ENCODE data around the gene DDR2. TPM values are rescaled to one million over a fixed set of nuclear protein-coding genes. Genes with fewer than 3 reads are reported as not detected.

Gene DDR2
- total RNA-seq, 2 experiments from 2014 or later: 0.22 to 0.42 TPM

- Histone ChIP-seq H3K9me3 (ENCODE audit: control insufficient read depth in 1 of 2, insufficient read depth in 1 of 2, low read length in 2 of 2) (peaks cover under 1 to 21% of the 10 kb centered on the region in 2 experiments), H3K36me3 (ENCODE audit: insufficient read depth, low read length) (no peaks in the 10 kb centered on the region), H3K27me3 (ENCODE audit: control insufficient read depth in 1 of 2, insufficient read depth in 2 of 2, low read length in 2 of 2) (peaks cover 0 to 3% of the 10 kb centered on the region in 2 experiments), H3K4me1 (ENCODE audit: insufficient read depth, low read length) (no peaks in the 10 kb centered on the region), H3K27ac (ENCODE audit: low read depth in 1 of 2, low read length in 2 of 2) (no peak overlapping the region), H3K4me3 (ENCODE audit: low read length) (no peak overlapping the region)
- ChIA-PET CTCF (no interaction called here), POLR2A (no interaction called here)
- TF ChIP-seq, protein P1, sequence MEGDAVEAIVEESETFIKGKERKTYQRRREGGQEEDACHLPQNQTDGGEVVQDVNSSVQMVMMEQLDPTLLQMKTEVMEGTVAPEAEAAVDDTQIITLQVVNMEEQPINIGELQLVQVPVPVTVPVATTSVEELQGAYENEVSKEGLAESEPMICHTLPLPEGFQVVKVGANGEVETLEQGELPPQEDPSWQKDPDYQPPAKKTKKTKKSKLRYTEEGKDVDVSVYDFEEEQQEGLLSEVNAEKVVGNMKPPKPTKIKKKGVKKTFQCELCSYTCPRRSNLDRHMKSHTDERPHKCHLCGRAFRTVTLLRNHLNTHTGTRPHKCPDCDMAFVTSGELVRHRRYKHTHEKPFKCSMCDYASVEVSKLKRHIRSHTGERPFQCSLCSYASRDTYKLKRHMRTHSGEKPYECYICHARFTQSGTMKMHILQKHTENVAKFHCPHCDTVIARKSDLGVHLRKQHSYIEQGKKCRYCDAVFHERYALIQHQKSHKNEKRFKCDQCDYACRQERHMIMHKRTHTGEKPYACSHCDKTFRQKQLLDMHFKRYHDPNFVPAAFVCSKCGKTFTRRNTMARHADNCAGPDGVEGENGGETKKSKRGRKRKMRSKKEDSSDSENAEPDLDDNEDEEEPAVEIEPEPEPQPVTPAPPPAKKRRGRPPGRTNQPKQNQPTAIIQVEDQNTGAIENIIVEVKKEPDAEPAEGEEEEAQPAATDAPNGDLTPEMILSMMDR (IDR thresholded peaks at IDR 0.05): no peak
- H3K27ac Mint-ChIP-seq: no peak overlapping the region
- H3K4me1 Mint-ChIP-seq (ENCODE audit: low read depth): no peaks in the 10 kb centered on the region
- H3K36me3 Mint-ChIP-seq (ENCODE audit: low read depth): peaks cover 25% of the 10 kb centered on the region
- H3K9me3 Mint-ChIP-seq: peaks cover 9% of the 10 kb centered on the region
- DNase-seq (no peak), ATAC-seq (ENCODE audit: poor library complexity) (no peak)
- intact Hi-C loops (cut with DNase I, micrococcal nuclease): no loop called here
- no peak overlapping the region for H3K4me3 Mint-ChIP-seq
- H3K27me3 Mint-ChIP-seq: peaks cover 8% of the 10 kb centered on the region
These were observed 11.0 kb upstream of the DDR2 start for GRCh38 chr1:162621256-162621655.

DNA sequence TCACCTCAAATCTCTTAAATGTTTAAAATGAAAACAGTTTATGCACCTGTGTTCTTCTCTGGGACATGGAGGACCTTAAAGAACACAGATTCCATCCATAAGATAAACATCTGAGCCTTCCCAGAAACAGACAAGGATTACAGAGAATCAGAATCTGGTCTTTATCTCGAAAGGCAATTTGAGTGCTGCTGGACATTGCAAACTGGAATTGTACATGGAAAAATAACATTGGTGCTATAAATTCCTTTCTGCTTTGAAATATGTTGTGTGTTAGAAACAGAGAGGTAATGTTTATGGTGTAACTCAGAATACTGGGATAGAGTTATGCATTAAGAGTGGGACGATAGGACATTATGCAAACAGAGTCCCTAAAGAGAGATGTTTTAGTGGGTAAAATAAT is 6.6 kb upstream of the DDR2 start:
- H3K27ac Mint-ChIP-seq: no peak overlapping the region
- Histone ChIP-seq H3K4me1 (ENCODE audit: insufficient read depth, low read length) (no peaks in the 10 kb centered on the region), H3K4me3 (ENCODE audit: low read length) (no peak overlapping the region), H3K36me3 (ENCODE audit: insufficient read depth, low read length) (no peaks in the 10 kb centered on the region), H3K27me3 (ENCODE audit: control insufficient read depth in 1 of 2, insufficient read depth in 2 of 2, low read length in 2 of 2) (peaks cover 0 to 3% of the 10 kb centered on the region in 2 experiments), H3K9me3 (ENCODE audit: control insufficient read depth in 1 of 2, insufficient read depth in 1 of 2, low read length in 2 of 2) (no peaks in the 10 kb centered on the region), H3K27ac (ENCODE audit: low read depth in 1 of 2, low read length in 2 of 2) (no peak overlapping the region)
- H3K9me3 Mint-ChIP-seq: no peaks in the 10 kb centered on the region
- intact Hi-C loops (cut with DNase I, micrococcal nuclease): loop anchor here (2.0 to 5.0 kb wide), 2 partner anchors 568 to 569 kb away; no protein-coding TSS in a partner anchor
- H3K27me3 Mint-ChIP-seq: peaks cover 21% of the 10 kb centered on the region
- no peak for ATAC-seq (ENCODE audit: poor library complexity)
- TF ChIP-seq, protein P1 (IDR thresholded peaks at IDR 0.05): no peak
- no peak overlapping the region for H3K4me3 Mint-ChIP-seq
- POLR2A ChIA-PET: no interaction called here
- no peaks in the 10 kb centered on the region for H3K4me1 Mint-ChIP-seq (ENCODE audit: low read depth)
- CTCF ChIA-PET: no interaction called here
- no peak for DNase-seq
- H3K36me3 Mint-ChIP-seq (ENCODE audit: low read depth): no peaks in the 10 kb centered on the region

DNA sequence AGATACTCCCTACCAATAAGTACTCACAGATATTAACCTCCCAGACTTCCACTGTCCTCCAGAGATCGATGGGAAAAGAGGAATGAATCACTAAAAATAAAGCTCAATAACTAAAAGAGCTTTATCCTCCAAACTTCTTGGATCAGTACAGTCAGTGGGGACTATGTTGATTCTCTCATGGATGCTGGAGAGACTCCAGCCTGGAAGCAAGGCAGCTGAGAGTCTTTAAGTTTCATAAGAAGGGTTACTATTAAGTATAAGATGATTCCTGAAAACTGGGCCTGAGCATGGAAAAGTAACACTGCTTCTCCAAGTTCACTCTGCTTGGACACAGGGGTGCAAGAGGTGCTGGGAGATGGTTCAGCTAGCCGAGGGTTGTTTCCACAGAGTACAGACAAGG is 6.2 kb upstream of the DDR2 start:
- Histone ChIP-seq H3K9me3 (ENCODE audit: control insufficient read depth in 1 of 2, insufficient read depth in 1 of 2, low read length in 2 of 2) (no peaks in the 10 kb centered on the region), H3K36me3 (ENCODE audit: insufficient read depth, low read length) (no peaks in the 10 kb centered on the region), H3K4me1 (ENCODE audit: insufficient read depth, low read length) (no peaks in the 10 kb centered on the region), H3K27ac (ENCODE audit: low read depth in 1 of 2, low read length in 2 of 2) (no peak overlapping the region), H3K27me3 (ENCODE audit: control insufficient read depth in 1 of 2, insufficient read depth in 2 of 2, low read length in 2 of 2) (peaks cover 0 to 3% of the 10 kb centered on the region in 2 experiments), H3K4me3 (ENCODE audit: low read length) (no peak overlapping the region)
- Mint-ChIP-seq H3K27ac (no peak overlapping the region), H3K36me3 (ENCODE audit: low read depth) (no peaks in the 10 kb centered on the region), H3K9me3 (no peaks in the 10 kb centered on the region), H3K4me1 (ENCODE audit: low read depth) (no peaks in the 10 kb centered on the region), H3K27me3 (peaks cover 21% of the 10 kb centered on the region), H3K4me3 (no peak overlapping the region)
- POLR2A ChIA-PET: no interaction called here
- DNase-seq (no peak), ATAC-seq (ENCODE audit: poor library complexity) (no peak)
- CTCF ChIA-PET: no interaction called here
- intact Hi-C loops (cut with DNase I, micrococcal nuclease): loop anchor here (2.0 to 5.0 kb wide), 2 partner anchors 569 kb away; no protein-coding TSS in a partner anchor
- TF ChIP-seq, protein P1 (IDR thresholded peaks at IDR 0.05): no peak

All from CD4-positive, alpha-beta T cell (primary cell).